Peyer's patch (tissue), 4 donors: ENCODE results near the gene PLA2G6.

Experiments used
- CTCF ChIP-seq, 6 experiments: fragments of 450-650 bp in 4 of 6; fragments of 200-600 bp in 2 of 6; sonication (generic) in 1 of 6; IDR thresholded peaks; one replicate each; pipeline ENCODE4 v1.5.1; 2017 to 2019; ENCODE audit warnings: antibody characterized with exemption in 6 of 6, mild to moderate bottlenecking in 3 of 6, moderate library complexity in 1 of 6
- POLR2A ChIP-seq, 2 donors: fragments of 450-650 bp; IDR thresholded peaks; one replicate each; pipeline ENCODE4 v1.5.1; 2017; ENCODE audit warnings: antibody characterized with exemption in 2 of 2, mild to moderate bottlenecking in 2 of 2, moderate library complexity in 2 of 2

GRCh38 chr22:38167988-38168407 is 13.6 kb downstream of the PLA2G6 start:
- TF ChIP-seq CTCF (IDR thresholded peaks at IDR 0.05), result no peak
- TF ChIP-seq POLR2A (IDR thresholded peaks at IDR 0.05), result no peak
